HG03520 (cell line): ENCODE measurements around the gene SPATA6L.
"Not testable (repeated sequence)": the region's sequence is repeated elsewhere in the genome, so short reads cannot be mapped to it uniquely, and the experiment has no call there.

Source experiments
- ATAC-seq: cut with Tn5 transposase; IDR thresholded peaks from one replicate; pipeline ENCODE4 v1.9.1; 2021; ENCODE audit warnings: mild to moderate bottlenecking, moderate library complexity; ENCODE audit not compliant: unreplicated experiment

SPATA6L gene

GRCh38 chr9:4640027-4640426 lies 26.3 kb downstream of the SPATA6L start:
- ATAC-seq: no peak

DNA sequence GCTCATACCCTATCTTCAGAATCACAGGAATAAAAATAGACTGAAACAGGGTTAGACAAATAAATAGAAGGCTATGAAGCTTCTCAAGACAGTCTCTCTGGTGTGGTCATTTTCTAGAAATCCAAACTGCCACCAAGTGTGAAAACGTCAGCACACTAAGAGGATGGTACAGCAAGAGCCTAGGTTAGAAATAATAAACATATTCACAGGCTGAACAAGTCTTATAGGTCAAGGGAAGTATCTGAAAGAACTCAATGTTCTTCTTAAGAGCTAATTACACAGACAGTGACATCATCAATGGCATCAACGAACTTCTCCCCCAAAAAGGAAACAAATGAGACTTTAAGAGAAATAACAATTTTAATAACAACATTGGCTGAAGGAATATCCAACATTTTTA lies 26.9 kb downstream of the SPATA6L start:
- ATAC-seq: no peak

DNA sequence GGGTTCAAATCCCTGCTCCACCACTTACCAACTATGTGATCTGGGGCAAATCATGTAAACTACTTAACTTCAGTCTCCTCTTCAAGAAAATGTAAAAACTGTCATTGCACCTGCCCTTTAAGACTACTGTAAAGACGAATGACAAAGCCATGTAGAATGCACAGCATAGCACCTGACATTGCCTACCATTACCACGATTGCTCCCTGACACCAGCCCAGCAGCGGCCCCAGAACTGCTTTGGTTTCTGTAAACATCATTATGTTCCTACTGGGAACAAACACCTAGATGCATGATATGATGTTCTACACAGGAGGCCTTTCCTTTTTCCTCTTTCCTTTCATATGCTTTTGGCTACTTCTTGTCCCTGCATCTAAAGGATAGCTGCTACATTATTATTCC lies 27.3 kb downstream of the SPATA6L start:
- ATAC-seq: no peak

DNA sequence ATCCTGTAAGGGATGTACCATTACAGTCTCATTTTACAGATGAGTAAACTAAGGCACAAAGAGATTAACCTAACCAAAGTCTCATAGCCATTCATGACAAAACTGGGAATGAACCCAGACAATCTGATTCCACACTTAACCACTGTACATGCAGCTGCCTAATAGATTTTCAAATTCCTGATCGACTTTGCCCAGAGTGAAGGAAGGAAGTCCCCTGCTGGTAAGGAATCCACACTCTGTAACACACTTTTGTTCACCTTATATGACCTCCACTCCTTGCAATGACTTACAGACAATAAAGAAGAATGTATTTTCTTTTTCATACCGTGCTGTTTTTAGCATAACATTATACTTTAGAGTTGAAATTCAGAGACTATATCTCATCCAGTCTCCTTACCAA lies 35.4 kb downstream of the SPATA6L start:
- ATAC-seq: no peak

DNA sequence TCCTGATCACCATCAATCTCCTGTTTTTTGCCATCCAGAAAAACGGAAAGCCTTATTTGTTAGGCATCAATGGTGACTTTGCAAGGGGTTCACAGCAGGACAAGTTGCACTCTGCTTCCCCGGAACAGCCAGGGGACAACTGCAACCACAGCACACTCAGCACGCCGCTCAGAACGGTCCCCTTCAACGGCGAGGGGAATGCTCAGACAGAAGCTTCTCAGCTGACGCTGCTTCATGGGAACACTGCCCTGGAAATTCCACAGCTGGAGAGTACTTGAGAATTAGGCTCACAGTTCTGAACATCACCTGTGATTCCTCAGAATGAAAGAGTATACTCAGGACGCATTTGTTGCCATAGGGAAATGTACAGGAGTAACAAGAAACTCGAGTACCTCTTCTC lies 44.3 kb downstream of the SPATA6L start:
- ATAC-seq: no peak

GRCh38 chr9:4620881-4621555 lies 45.3 kb downstream of the SPATA6L start:
- ATAC-seq: no peak

- ATAC-seq: no peak
Observed at GRCh38 chr9:4620057-4620765, 46.1 kb downstream of the SPATA6L start.

- no peak for ATAC-seq
Observed at GRCh38 chr9:4618700-4619099, 47.6 kb downstream of the SPATA6L start.

GRCh38 chr9:4617752-4618151 lies 48.5 kb downstream of the SPATA6L start:
- ATAC-seq: no peak

DNA sequence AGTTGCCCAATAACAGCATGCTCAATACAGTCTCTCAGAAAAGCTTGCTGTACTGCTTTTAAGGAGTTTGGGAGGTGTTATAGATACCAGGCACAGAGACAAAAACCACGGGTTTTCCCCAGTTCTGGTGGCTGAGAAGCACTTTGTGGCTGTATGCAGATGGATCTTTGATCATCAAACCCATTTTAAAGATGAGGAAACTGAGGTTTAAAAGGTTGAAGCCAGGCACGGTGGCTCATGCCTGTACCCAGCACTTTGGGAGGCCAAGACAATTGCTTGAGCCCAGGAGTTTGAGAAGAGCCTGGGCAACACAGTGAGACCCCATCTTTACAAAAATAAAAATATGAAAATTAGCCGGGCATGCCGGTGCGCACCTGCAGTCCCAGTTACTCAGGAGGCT lies 50.5 kb downstream of the SPATA6L start:
- no peak for ATAC-seq

DNA sequence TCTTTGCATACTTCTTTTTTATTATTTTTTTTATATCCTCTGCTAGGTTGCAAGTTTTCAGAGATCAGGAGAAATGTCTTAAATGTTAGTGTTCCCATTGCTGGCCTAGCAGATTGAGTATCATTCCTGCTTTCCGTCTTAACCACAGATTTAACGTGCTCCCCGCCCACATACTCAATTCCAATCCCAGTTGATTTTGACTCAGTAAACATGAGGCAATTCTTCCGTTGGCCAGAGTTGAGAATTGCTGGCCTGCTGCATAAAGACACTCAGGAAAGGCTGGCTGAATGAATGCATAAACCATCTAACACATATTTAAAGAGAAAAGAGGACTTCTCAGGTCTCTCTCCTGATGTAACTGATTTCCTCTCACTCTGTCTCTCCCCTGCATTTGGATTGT lies 51.0 kb downstream of the SPATA6L start:
- no peak for ATAC-seq

- no peak for ATAC-seq
Observed at GRCh38 chr9:4614627-4615026, 51.7 kb downstream of the SPATA6L start.

DNA sequence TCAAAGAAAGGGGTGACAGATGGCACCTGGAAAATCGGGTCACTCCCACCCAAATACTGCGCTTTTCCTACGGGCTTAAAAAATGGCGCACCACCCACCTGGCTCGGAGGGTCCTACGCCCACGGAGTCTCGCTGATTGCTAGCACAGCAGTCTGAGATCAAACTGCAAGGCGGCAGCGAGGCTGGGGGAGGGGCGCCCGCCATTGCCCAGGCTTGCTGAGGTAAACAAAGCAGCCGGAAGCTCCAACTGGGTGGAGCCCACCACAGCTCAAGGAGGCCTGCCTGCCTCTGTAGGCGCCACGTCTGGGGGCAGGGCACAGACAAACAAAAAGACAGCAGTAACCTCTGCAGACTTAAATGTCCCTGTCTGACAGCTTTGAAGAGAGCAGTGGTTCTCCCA lies 60.2 kb downstream of the SPATA6L start:
- not testable (repeated sequence) for ATAC-seq

GRCh38 chr9:4604678-4605095 lies 61.6 kb downstream of the SPATA6L start:
- peak; percentile 69 for ATAC-seq

DNA sequence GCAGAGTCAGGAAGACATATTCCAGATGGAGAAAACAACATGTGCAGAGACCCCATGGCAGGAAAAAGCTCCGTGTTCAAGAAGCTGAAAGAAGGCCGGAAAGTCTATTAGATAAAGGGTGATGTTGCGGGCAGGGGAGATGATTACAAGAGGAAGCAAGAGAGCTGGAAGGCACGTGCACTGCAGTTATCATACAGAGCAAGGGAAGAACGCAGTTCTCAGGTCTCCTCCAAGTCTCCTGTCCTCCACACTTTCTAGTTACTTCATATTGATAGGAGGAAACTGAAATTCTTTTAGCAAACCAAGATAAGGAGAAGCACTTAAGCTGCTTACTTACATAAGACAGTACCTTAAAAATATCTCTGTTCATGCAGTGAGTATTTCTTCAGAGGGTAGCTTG lies 62.5 kb downstream of the SPATA6L start:
- ATAC-seq: no peak

DNA sequence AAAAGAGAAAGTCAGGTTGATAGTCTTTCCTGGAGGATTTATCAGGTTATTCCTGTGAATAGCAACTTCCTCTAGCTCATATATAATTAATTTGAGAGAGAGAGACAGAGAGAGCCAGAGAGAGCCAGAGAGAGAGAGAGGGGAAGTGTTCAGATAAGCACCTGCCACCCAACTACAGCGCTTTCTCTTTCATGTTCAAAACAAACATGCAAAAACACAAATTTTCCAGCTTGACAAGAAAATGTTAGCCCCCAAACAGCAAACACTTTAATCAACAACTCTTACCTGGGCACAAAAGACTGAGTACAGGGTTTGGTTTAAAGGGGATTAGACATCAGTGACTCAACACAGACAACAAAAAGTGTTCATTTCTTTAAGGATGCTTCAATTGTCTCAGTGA lies 65.9 kb downstream of the SPATA6L start:
- ATAC-seq: no peak

DNA sequence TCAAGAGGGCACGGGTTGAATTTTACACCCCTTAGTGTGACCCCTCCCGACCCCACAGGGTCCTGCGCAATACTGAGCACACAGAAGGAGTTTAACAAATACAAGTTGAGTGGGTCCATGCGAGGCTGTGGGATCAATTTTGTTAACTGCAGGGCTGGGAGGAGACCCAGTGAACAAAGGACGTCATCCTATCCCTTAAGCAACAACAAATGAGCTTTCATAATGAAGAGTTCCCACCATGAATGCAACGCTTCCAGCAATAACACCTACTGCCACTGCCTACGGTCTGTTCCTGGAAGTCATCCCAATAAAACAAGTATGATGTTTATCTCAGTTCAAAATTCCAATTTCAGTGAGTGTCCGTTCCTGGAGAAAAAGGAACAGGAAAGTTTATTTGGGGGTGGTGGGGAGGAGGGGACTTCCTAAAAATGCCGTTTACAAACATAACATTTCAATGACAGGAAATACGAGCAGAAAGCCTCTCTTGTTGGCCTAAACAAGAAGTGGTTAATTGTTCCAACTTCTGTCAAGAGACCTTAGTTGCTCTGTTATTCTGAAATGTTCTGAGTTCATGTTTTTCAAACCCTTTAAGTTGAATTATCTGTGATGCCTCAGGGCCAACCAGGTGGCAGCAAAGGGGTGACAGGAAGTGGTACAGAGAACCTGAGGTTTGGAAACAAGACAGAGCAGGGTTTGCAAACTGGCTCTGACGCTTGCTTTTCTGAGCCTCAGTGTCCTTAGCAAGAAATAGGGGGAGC lies 69.9 kb downstream of the SPATA6L start:
- ATAC-seq: no peak

- no peak for ATAC-seq
Observed at GRCh38 chr9:4594994-4595393, 71.3 kb downstream of the SPATA6L start.

GRCh38 chr9:4594545-4594944 lies 71.7 kb downstream of the SPATA6L start:
- no peak for ATAC-seq

GRCh38 chr9:4592886-4593285 lies 73.4 kb downstream of the SPATA6L start:
- ATAC-seq: no peak

- ATAC-seq: no peak
Observed at GRCh38 chr9:4592295-4592694, 74.0 kb downstream of the SPATA6L start.

DNA sequence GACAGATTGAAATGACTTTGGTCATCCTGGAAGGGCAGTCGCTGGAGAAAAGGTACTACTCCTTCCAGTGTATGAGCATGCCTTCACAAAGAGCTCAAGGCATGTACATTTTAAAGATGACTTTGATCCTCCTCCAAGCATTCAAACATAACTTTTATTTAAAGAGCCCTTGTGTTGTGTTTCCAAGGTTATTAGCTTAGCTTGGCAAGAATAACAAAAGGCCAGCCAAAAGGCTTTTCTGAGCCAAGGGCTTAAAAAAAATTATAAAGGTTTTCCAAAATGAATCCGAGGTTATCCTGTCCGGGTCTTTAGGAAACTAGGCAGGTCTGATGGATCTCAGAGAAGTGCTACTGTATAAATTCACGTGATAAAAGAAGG lies 75.2 kb downstream of the SPATA6L start:
- ATAC-seq: no peak
